ENCODE results near the gene FAM216A.
"Not testable (repeated sequence)": the region's sequence is repeated elsewhere in the genome, so short reads cannot be mapped to it uniquely, and the experiment has no call there.

FAM216A gene

GRCh38 chr12:110468214-110469048 lies at the start of gene FAM216A, which contains the start of gene GPN3:
TSS of gene FAM216A (plus strand) at chr12:110468845. CDS start at chr12:110468876, 31 bp downstream.
TSS of gene GPN3 (minus strand) at chr12:110468257. CDS start at chr12:110468203, 54 bp downstream.
- peak; percentile 98 for DNase-seq

GRCh38 chr12:110420644-110421043 lies 48.0 kb upstream of the FAM216A start:
- not testable (repeated sequence) for DNase-seq

- no peak for DNase-seq
Observed at GRCh38 chr12:110421159-110421661, 47.4 kb upstream of the FAM216A start.

- DNase-seq: no peak
Observed at GRCh38 chr12:110421701-110422100, 46.9 kb upstream of the FAM216A start.

GRCh38 chr12:110424237-110424636 lies 44.4 kb upstream of the FAM216A start:
- DNase-seq: no peak

- no peak for DNase-seq
Observed at GRCh38 chr12:110426406-110426805, 42.2 kb upstream of the FAM216A start.

GRCh38 chr12:110429676-110430075 lies 39.0 kb upstream of the FAM216A start:
- DNase-seq: not testable (repeated sequence)

- DNase-seq: no peak
Observed at GRCh38 chr12:110431957-110432587, 36.6 kb upstream of the FAM216A start.

GRCh38 chr12:110436231-110436630 lies 32.4 kb upstream of the FAM216A start:
- DNase-seq: no peak

GRCh38 chr12:110444455-110444854 lies 24.2 kb upstream of the FAM216A start:
- DNase-seq: no peak

- DNase-seq: peak; percentile 97
Observed at GRCh38 chr12:110449799-110450497, 18.7 kb upstream of the FAM216A start, which contains the start of gene ARPC3. TSS of gene ARPC3 (minus strand) at chr12:110450337. CDS start at chr12:110450260, 77 bp downstream.

- DNase-seq: no peak
Observed at GRCh38 chr12:110451263-110451662, 17.4 kb upstream of the FAM216A start.

- no peak for DNase-seq
Observed at GRCh38 chr12:110453569-110454296, 14.9 kb upstream of the FAM216A start.

- no peak for DNase-seq
Observed at GRCh38 chr12:110458756-110459155, 9.9 kb upstream of the FAM216A start.

- not testable (repeated sequence) for DNase-seq
Observed at GRCh38 chr12:110461189-110461588, 7.5 kb upstream of the FAM216A start.

GRCh38 chr12:110465024-110465423 lies 3.6 kb upstream of the FAM216A start:
- no peak for DNase-seq

- DNase-seq: not testable (repeated sequence)
Observed at GRCh38 chr12:110465765-110466164, 2.9 kb upstream of the FAM216A start.

GRCh38 chr12:110466791-110467190 lies 1.9 kb upstream of the FAM216A start:
- DNase-seq: no peak

GRCh38 chr12:110467847-110468213 lies 815 bp upstream of the FAM216A start:
- no peak for DNase-seq

GRCh38 chr12:110475426-110475825 lies 6.8 kb downstream of the FAM216A start:
- no peak for DNase-seq

GRCh38 chr12:110498984-110499706 lies 30.5 kb downstream of the FAM216A start:
- DNase-seq: no peak

- DNase-seq: peak; percentile 54
Observed at GRCh38 chr12:110501399-110501751, 32.7 kb downstream of the FAM216A start.

Data from right hindlimb (tissue), 1 donor.